GM03348 (cell line): ENCODE results near the gene NMNAT3.

Experiments
- DNase-seq: peaks from one replicate; pipeline ENCODE4 v3.0.0; 2012; ENCODE audit warnings: low spot score

Gene NMNAT3

DNA sequence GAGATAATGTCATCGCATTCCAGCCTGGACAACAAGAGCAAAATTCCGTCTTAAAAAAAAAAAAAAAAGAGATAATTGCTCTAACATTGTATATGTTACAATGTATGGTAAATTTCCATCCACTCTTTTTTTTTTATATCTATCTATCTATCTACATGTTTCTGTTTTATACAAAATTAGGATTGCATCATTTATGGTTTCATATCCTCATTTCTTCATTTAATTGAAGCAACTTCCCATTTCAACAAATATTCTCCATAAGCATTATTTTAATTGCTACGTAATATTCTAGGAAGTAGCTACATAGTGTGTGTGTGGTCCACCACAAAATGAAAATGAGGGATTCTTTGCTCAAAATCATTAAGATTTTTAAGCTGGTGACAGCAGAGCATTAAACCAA is 156.6 kb downstream of the NMNAT3 start:
- DNase-seq: no peak

DNA sequence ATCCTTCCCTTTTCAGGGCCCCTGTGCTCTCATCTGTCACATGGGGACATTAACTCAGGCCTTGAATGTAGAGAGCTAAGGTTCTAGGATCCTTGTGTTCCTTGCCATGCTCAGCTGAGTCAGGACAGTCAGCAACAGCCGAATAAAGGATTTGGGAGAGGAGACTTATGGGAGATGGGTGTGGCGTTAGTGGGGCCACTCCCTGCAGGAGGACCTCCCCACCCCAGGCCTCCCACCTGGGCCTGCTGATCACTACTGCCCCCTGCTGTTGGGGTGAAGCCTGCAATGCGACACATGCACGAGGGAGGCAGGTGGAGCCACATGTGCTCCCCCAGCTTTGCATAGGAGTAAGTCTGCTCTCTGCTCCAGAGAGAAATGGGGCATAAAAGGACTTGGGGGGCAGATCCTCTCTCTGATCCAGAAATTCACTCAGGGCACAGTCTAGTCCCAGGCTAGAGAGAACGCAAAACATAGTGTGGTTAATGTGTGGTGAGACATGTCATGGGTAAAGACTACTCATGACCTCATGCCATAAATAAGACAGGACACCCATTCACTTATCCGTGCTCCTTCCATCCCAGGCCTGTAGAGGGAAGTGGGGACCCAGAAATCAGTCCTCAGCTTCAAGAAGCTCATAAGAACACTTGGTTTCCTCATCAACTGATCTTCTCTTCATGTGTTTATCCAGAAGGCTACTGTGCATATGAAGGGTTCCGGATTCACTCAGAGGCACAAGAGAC is 157.6 kb downstream of the NMNAT3 start:
- DNase-seq: no peak

GRCh38 chr3:139518926-139519842 is 158.6 kb downstream of the NMNAT3 start:
- no peak for DNase-seq

- no peak for DNase-seq
These were observed 159.5 kb downstream of the NMNAT3 start for GRCh38 chr3:139518306-139518705.

DNA sequence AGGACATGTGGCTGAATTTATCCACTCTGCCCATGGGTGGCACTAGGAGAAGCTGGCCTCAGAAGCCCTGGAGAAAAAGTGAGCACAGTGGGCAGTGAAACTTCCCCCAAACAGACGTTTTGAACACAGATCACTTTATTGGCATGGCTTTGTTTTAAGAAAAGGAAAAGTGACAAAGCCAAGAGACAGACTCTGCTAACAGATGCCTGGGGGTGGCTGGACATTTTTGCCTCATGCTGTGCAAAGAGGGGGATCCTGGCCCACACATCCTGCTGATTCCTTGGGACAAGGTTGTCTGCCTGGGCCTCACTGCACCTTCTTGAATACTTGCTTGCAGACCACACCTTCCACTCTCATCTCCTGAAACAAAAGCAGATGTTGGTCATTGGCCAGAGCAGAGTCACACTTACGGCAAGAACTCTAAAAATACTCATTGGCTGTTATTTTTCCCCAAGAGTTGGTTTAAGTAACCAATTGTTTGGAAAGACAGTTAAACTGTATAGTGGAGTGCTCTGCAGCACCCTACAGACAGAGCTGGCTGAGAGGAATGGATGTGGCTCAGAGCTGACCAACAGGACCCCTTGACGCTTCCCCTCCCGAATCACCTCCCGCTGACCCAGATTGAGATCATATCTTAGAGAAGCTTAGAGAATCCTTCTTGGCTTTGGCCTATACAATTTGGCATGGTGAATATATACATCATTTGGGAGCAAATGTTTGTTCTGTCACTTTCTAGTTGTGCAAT is 160.3 kb downstream of the NMNAT3 start:
- no peak for DNase-seq

GRCh38 chr3:139514741-139515140 is 163.0 kb downstream of the NMNAT3 start:
- no peak for DNase-seq
